WERI-Rb-1 (cell line): ENCODE measurements around the gene ASTN1.
A peak's percentile ranks its signal among the peaks of the same experiment; 100 is the strongest.

Source experiments
- DNase-seq: peaks from one replicate; pipeline ENCODE4 v3.0.0-alpha.2; 2020
- H3K27ac ChIP-seq: fragments of 250-450 bp; sonication (Bioruptor Pico); 2 replicates; pipeline ENCODE4 v1.5.1; 2020; ENCODE audit warnings: mild to moderate bottlenecking, moderate library complexity
- H3K27me3 ChIP-seq: fragments of 250-450 bp; sonication (Bioruptor Pico); 2 replicates; pipeline ENCODE4 v1.5.1; 2021; ENCODE audit warnings: mild to moderate bottlenecking, low read depth, moderate library complexity; ENCODE audit not compliant: insufficient read depth, severe bottlenecking
- H3K36me3 ChIP-seq: fragments of 250-450 bp; sonication (Bioruptor Pico); 2 replicates; pipeline ENCODE4 v1.5.1; 2020; ENCODE audit warnings: mild to moderate bottlenecking, moderate library complexity
- H3K4me3 ChIP-seq: 2 replicates; pipeline ENCODE4 v1.5.1; 2011; ENCODE audit warnings: low read depth, mild to moderate bottlenecking, control low read depth, low read length
- H3K9me3 ChIP-seq: fragments of 250-450 bp; sonication (Bioruptor Pico); 2 replicates; pipeline ENCODE4 v1.5.1; 2021; ENCODE audit warnings: mild to moderate bottlenecking, moderate library complexity; ENCODE audit not compliant: severe bottlenecking
- TF ChIP-seq, protein P1 (sequence below): IDR thresholded peaks from 2 replicates; pipeline ENCODE4 v1.5.1; 2011; ENCODE audit warnings: low read depth, mild to moderate bottlenecking, control low read depth, inconsistent platforms, low read length

Gene ASTN1

GRCh38 chr1:176989023-176989422, 175.5 kb downstream of the ASTN1 start:
- no peaks in the 10 kb centered on the region for H3K27me3 ChIP-seq
- H3K36me3 ChIP-seq = no peaks in the 10 kb centered on the region
- no peak for DNase-seq
- H3K27ac ChIP-seq = no peak overlapping the region
- no peak overlapping the region for H3K4me3 ChIP-seq
- TF ChIP-seq, protein P1, sequence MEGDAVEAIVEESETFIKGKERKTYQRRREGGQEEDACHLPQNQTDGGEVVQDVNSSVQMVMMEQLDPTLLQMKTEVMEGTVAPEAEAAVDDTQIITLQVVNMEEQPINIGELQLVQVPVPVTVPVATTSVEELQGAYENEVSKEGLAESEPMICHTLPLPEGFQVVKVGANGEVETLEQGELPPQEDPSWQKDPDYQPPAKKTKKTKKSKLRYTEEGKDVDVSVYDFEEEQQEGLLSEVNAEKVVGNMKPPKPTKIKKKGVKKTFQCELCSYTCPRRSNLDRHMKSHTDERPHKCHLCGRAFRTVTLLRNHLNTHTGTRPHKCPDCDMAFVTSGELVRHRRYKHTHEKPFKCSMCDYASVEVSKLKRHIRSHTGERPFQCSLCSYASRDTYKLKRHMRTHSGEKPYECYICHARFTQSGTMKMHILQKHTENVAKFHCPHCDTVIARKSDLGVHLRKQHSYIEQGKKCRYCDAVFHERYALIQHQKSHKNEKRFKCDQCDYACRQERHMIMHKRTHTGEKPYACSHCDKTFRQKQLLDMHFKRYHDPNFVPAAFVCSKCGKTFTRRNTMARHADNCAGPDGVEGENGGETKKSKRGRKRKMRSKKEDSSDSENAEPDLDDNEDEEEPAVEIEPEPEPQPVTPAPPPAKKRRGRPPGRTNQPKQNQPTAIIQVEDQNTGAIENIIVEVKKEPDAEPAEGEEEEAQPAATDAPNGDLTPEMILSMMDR = no peak
- H3K9me3 ChIP-seq = no peaks in the 10 kb centered on the region

GRCh38 chr1:176987016-176987415, 177.5 kb downstream of the ASTN1 start:
- TF ChIP-seq, protein P1 = no peak
- no peak overlapping the region for H3K27ac ChIP-seq
- H3K27me3 ChIP-seq = no peaks in the 10 kb centered on the region
- DNase-seq = no peak
- no peaks in the 10 kb centered on the region for H3K36me3 ChIP-seq
- no peaks in the 10 kb centered on the region for H3K9me3 ChIP-seq
- H3K4me3 ChIP-seq = no peak overlapping the region

DNA sequence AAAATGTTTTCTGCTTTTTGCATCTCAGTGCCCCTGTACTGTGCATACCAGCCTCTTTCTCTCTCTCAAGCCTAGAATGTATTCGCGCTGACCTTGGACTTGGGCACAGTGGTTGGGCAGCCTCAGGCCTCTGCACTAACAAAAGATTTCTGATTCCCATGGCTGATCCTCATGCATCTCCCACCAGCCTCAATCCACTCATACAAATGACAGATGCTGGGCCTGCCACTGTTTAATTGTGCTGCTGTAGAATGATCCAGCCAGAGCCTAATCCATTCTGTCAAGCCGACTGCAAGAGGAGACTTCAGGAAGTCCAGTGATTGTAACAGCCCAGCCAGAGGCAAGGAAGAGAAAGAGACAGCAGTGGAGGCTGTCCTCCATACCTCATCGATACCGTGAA, 180.8 kb downstream of the ASTN1 start:
- DNase-seq = peak; percentile 72
- Histone ChIP-seq H3K9me3 (no peaks in the 10 kb centered on the region), H3K4me3 (no peak overlapping the region), H3K27me3 (no peaks in the 10 kb centered on the region), H3K36me3 (no peaks in the 10 kb centered on the region), H3K27ac (no peak overlapping the region)
- TF ChIP-seq, protein P1 = no peak

DNA sequence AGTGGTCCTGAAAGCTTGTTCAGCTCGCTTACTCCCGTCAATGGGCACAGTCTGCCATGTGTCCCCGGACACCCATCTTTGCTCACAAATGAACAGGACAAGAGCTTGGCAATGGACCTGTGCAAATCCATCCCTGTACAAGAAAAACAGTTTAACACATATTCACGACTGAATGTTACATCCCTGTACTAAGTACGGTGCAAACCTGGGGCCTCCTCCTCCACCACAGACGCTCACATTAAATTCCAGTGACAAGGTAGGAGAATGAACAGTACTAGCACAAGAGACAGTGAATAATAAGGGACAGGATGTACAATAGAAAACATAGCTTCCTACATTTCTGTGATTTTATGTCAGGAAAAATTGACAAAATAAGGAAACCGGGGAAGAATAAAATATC, 187.7 kb downstream of the ASTN1 start:
- H3K9me3 ChIP-seq = no peaks in the 10 kb centered on the region
- H3K36me3 ChIP-seq = no peaks in the 10 kb centered on the region
- H3K27me3 ChIP-seq = no peaks in the 10 kb centered on the region
- TF ChIP-seq, protein P1 = no peak
- H3K27ac ChIP-seq = no peak overlapping the region
- no peak overlapping the region for H3K4me3 ChIP-seq
- DNase-seq = no peak

DNA sequence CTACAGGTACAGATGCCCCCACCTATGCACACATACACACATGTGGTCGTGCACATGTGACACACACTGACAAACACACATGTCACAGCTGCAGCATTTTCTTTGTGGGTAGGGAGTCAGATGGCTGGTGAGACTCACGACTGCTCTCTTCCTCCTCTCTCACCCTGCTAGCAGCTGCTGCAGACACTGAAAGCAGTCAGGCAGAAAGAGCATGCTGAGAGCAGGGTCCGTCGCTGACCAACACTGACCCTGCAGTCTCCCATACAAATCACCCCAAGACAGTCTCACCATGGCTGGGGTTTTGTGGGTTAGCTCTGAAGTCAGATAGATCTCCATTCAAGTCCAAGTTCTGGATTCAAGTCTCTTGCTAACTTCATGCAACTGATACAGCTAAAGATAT, 188.3 kb downstream of the ASTN1 start:
- no peak overlapping the region for H3K4me3 ChIP-seq
- no peak overlapping the region for H3K27ac ChIP-seq
- no peaks in the 10 kb centered on the region for H3K27me3 ChIP-seq
- no peaks in the 10 kb centered on the region for H3K9me3 ChIP-seq
- no peaks in the 10 kb centered on the region for H3K36me3 ChIP-seq
- no peak for DNase-seq
- TF ChIP-seq, protein P1 = no peak

DNA sequence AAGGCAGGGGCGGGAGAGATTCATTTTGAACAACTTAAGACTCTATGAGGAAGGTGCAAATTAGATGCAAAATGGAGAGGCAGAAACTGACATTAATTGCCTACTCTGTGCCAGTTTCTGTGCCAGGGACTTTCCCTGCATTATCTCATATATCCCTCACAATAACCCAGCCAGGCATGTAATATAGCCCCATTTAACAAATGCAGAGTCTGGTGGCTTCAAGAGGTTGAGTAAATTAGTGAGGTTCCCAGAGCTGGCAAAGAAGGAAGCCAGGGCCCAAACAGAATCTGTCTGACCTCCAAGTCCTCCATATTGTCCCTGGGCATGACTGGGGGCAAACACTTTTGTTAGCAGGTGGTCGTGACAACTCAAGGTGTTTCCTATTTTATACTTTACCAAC, 199.8 kb downstream of the ASTN1 start:
- H3K27me3 ChIP-seq = no peaks in the 10 kb centered on the region
- no peak overlapping the region for H3K27ac ChIP-seq
- no peaks in the 10 kb centered on the region for H3K9me3 ChIP-seq
- H3K36me3 ChIP-seq = no peaks in the 10 kb centered on the region
- TF ChIP-seq, protein P1 = no peak
- no peak overlapping the region for H3K4me3 ChIP-seq
- DNase-seq = no peak
